Colon (tissue), 2 donors: ENCODE data around the gene RANBP9.

Source experiments
- FAIRE-seq: peaks from 2 replicates; lab custom pipeline; 2012; peaks lifted over from hg19 to GRCh38; lab: Jason Lieb, UNC
- donor health status: control.
- donor health status: control.

The RANBP9 gene

DNA sequence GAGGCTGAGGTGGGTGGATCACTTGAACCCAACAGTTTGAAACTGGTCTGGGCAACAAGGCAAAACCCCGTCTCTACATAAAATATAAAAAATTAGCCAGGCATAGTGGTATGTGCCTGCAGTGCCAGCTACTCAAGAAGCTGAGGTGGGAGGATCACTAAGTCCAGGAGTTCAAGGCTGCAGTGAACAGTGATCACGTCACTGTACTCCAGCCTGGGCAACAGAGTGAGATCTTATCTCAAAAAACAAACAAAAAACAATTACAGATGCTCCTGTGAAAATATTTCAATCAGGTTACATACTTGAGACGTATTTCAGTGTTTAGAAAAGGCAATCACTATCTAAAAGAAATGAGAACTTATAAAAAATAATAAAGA is 33.8 kb downstream of the RANBP9 start:
- FAIRE-seq = no peak

DNA sequence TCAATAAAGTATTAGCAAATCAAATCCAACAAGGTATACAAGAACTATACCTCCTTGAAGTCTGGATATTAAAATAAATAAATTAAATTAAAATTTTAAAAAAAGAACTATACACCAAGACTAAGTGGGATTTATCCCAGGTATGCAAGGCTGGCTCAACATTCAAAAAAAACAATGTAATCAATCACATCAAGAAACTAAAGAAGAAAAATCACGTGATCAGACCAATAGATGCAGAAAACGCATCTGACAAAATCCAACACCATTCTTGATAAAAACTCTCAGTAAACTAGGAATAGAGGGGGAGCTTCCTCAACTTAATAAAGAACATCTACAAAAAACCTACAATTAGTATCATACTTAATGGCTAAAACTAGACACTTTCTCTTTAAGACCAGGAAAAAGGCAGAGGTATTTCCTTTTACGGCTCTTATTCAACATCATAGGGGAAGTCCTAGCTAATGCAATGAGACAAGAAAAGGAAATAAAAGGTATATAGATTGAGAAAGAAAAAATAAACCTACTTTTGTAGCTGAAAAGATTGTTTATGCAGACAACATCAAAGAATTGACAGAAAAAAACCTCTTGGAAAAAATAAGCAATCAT is 35.0 kb downstream of the RANBP9 start:
- FAIRE-seq = no peak

DNA sequence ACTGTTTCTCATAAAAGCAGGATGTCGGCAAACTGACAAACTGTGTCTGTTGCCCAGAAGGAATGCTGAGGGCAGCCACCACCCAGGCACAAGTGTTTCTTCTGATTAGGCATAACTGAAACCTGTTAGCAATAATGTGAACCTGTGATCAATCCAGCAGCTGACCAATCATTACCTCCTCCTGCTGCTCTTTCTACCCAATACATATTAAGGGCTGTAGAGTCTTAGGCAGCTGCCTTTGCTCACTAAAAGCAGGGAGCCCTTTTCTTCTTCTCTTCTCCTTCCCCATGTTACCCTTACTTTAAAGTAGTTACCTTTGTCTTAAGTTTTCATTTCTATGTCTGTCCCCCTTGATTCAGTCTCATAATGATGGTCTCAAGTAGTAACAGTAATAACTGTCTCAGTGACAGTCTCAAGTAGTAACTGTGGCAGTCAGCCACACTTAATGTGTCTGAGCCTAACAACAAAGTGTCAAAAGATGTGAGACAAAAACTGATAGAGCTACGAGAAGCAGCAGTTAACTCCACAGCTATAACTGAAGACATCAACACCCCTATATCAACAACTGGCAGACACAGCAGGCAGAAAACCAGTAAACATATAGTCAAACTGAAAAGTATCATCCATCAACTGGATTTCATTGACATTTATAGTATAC is 37.0 kb downstream of the RANBP9 start:
- FAIRE-seq = no peak

DNA sequence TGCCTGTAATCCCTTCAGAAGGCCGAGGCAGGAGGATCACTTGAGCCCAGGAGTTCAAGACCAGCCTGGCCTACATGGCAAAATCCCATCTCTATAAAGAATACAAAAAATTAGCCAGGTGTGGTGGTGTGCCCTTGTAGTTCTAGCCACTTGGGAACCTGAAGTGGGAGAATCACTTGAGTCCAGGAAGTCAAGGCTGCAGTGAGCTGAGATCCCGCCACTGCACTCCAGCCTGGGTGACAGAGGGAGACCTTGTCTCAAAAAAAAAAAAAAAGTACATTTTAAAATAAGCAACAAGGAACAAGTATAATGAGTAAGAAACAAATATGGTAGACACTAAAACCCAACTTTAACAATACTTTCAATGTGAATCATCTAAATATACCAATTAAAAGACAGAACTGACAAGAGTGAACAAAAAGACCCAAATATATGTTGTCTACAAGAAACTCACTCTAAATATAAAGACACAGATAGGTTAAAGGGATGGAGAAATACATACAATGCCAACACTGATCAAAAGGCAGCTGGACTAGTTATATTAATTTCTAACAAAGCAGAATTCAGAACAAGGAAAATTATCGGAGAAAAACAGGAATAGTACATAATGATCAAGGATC is 37.7 kb downstream of the RANBP9 start:
- FAIRE-seq = no peak

DNA sequence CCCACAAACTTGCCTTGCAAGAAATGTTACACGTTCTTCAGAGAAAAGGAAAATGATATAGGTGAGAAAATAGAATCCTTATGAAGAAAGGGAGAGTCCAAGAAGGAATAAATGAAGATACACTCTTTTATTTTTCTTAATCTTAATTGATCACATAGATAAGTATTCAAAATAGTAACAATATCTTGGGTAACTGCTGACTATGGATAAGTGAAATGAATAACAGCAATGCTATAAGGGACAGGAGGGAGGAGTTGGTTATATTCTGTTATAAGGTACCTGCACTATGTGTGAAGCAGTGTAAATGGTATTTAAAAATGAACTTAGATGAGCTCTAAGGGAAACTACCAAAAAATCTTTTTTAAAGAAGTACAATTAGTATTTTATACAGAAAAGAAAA is 38.3 kb downstream of the RANBP9 start:
- FAIRE-seq = no peak

DNA sequence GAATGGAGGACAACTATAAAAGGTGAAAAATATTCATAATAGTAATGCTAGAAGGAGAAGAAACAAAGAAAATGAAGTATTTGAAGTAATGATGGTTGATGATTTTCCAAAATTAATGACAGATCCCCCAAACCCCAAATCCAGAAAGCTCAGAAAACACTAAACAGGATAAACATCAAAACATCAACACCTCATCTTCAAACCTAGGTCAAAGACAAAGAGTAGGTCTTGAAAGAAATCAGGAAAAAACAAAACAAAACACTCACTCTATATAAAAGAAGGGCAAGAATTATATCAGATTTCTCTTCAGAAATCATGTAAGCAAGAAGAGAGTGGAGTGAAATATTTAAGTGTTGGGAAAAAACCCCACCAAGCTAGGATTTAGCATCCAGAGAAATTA is 38.7 kb downstream of the RANBP9 start:
- FAIRE-seq = no peak

DNA sequence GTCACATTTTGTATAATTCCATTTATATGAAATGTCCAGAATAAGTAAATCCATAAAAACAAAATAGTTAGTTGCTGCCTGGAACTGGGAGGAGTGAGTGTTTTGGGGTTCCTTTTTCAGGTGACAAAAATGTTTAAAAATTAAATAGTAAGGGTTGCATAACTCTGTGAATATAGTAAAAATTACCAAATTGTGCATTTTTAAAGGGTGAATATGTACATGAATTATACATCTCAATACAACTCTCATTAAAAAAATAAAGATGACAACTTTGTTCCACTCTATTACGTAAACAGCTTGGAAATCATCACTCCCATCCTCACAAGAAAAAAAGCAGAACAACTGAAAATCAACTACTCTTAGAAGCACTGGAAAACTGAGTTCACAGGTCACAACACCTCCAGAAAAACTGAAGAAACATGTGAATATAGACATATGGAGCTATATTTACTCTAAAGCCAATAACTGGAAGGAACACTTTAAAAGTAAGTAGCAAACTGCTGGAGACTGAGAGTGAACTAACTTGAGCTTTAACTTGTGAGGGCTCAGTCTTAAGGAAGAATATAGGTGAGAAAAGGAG is 40.0 kb downstream of the RANBP9 start:
- no peak for FAIRE-seq

DNA sequence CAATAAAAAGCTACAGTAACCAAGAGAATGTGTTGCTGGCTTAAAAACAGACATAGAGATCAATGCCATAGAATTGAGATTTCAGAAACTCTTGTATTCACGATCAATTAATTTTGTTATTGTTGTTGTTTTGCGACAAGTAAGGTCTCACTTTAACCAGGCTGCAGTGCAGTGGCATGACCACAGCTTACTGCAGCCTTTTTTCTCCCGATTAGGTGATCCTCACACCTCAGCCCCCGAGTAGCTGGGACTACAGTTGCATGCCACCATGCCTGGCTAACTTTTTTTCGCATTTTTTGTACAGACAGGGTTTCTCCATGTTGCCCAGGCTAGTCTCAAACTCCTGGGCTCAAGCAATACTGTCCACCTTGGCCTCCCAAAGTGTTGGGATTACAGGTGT is 42.2 kb downstream of the RANBP9 start:
- FAIRE-seq = no peak

DNA sequence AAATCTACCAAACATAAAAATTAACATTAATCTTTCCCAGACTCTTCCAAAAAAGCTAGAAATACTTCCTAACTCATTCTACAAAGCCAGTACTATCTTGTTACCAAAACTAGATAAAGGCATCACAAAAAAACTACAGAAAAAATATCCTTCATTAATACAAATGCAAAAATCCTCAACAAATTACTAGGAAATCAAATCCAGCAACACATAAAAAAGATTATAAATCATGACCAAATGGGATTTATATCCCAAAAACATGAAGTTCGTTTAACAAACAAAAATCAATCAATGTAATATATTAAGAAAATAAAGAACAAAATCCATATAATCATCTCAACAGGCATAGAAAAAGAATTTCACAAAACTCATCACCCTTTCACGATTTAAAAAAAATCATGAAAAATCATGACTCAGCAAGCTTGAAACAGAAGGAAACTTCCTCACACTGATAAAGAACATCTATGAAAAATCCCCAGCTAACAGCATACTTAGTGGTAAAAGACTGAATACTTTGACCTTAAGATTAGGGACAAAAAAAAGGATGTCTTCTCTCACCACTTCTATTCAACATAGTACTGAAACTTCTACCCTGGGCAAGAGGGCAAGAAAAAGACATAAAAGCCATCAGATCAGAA is 43.2 kb downstream of the RANBP9 start:
- no peak for FAIRE-seq

DNA sequence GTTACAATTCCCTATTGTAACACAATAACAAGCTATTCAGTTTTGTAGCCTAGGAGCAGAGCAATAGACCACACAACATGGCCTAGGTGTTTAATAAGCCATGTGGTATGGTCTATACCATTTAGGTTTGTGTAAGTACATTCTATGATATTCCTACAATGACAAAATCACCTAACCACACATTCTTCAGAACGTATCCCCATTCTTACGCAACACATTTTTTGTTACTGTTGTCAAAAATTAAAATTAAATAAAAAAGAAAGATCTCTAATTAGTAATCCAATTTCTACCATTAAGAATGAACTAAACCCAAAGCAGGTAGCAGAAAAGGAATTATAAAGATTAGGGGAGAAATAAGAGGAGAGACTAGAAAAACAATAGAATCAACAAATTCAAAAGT is 44.0 kb downstream of the RANBP9 start:
- no peak for FAIRE-seq

DNA sequence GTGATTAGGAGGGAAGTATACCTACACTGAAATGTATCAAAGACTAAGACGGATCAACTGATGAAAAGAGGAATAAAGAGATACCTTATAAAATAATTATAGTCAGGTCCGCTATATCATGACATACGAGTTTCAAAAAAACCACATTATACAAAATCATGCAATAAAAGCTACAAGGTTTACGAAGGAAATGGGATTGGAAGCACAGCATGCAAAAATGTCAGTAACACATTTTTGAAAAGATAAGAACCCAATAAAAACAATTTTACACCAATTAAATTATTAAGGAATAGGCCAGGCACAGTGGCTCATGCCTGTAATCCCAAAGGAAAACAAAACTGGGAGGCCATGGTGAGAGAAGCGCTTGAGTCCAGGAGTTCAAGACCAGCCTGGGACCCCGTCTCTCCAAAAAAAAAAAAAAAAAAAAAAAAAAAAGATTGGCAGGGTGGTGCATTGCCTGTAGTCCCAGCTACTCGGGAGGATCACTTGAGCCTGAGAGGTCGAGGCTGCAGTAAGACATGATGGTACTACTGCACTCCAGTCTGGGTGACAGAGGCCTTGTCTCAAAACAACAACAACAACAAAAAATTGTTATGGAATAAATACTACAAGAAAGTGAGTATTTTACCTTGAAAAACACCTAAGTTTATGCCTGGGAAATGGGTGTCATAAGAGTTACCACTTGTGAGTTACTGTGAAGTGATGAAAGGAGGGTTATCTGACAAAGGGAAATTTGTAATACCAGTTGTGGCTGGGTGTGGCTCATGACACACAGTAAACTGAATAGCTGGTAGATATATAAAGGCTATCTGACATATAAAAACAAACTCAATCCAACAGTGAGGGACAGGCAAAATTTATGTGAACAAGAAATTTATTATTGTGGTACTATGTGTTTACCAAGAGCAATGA is 45.2 kb downstream of the RANBP9 start:
- FAIRE-seq = no peak

DNA sequence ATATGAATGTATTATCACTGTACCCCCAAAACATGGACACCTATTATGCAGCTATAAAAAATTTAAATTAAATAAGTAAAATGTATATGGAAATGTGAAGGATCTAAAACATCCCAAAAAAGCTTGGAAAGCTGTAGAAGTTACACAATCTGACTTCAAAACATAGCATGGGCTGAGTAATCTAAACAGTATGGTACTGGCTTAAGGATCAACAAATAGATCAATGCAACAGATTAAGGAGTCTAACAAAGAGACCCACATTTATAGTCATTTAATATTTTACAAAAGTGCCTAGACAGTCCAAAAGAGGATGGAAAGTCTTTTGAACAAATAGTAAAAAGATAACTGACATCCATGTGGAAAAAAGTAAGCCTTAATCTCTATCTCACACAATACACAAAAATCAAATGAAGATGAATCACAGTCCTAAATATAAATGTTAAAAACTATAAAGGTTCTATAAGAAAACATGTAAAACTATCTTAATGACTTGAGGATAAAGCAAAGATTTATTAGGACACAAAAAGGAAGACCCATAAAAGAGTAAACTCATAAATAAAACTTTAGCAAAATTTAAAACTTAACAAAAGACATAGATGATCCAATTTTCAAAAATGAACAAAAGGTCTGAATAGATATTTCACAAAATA is 46.8 kb downstream of the RANBP9 start:
- FAIRE-seq = no peak

DNA sequence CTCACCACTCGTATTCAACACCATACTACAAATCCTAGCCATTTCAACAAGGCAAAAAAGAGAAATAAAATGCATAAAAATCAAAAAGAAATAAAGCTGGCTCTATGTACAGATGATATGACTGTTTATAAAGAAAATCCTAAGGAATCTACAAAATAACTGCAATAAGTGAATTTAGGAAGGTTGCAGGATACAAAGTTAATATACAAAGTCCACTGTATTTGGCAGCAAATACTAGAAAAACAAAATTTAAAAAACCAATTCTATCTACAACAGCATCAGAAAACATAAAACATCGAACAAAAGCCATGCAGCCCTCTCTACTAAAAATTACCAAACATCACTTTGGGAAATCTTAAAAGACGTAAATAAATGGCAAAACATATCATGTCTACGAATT is 47.6 kb downstream of the RANBP9 start:
- no peak for FAIRE-seq

DNA sequence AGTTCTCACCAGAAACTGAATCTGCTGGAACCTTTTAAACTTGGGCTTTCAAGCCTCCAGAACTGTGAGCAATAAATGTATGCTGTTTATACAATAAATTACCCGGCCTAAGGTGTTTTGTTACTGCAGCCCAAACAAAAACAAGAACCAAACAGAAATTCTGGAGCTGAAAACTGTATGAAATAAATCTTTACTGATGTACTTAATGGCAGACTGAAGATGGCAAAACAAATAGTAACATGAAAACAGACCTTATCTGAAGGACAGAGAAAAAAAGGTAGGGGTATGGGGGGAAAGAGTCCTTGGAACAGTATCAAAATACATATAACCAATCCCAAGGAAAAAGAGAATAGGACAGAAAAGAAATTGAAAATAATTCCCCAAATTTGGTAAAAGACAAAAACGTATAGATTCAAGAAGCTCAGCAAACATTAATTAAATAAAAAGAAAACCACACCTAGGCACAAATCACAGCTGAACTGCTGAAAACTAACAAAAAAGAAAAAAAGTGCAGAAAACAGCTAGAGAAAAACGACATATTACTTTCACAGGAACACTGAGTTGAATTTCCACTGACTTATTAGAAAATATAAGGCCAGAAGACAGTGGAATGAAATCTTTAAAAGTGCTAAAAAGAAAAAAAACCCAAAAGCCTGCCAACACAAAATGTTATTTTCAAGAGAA is 48.8 kb downstream of the RANBP9 start:
- FAIRE-seq = no peak

DNA sequence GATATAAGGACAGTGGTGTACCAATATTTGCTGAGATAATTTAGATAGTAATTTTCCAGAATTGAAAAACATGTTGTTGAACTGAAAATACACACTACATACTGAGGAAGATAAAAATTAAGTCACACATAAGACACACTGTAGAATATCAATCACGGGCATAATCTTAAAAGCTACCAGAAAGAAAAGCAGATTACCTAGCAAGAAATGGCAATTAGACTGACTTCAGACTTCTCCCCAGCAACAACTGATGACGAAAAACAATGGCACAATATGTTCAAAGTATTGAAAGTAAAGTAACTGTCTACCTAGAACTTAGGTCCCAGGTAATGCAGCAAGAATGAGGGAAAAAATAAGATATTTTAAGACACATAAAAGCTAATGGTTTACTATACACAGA is 50.0 kb downstream of the RANBP9 start:
- no peak for FAIRE-seq

DNA sequence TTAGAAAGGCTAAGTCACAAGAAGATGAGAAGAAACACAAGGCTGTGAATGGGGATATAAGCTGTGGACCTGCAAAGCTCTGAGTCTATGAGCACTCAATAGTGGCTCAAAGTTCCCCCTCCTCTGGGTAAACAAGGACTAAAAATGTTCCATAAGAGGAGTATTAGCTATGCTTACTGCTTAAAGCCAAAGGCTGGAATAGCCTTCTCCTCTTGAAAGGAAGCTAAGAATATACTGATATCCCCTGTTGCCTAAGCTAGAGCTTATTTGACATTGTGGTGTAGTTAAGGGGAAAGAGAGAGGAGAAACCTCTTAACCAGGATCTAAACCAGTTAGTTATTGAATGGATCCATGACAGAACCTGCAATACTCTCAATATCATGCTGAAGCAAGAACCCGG is 50.7 kb downstream of the RANBP9 start:
- FAIRE-seq = no peak

DNA sequence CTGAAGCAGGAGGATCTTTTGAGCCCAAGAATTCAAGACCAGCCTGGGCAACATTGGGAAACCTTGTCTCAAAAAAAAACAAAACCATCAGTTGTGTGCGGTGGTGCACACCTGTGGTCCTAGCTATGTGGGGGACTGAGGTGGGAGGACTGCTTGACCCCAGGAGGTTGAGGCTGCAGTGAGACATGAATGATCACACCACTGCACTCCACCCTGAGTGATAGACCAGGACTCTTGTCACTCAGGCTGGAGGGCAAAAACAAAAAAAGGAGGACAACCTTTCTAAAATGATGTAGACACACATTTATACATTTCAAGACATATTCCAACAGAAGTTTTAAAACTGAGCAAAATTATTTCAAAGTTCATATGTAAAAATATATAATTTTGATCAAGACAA is 51.4 kb downstream of the RANBP9 start:
- no peak for FAIRE-seq

DNA sequence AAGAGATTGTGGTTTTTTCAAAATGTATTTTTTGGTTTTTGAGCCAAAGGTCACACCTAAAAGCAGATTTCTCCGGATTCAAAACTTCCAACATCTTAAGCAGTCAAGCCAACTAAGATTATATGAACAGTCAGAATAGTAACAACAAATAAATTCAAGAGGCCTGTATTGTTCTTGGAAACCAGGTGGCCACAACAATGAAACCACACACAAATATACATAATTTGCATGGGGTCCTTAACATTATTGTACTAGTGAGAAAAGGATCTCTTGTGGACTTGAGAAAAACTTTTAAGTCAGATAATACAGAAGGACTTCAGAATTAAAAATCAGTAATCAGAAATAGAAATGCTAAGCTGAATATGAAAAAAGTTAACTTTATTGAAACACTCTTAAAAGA is 55.9 kb downstream of the RANBP9 start:
- no peak for FAIRE-seq

DNA sequence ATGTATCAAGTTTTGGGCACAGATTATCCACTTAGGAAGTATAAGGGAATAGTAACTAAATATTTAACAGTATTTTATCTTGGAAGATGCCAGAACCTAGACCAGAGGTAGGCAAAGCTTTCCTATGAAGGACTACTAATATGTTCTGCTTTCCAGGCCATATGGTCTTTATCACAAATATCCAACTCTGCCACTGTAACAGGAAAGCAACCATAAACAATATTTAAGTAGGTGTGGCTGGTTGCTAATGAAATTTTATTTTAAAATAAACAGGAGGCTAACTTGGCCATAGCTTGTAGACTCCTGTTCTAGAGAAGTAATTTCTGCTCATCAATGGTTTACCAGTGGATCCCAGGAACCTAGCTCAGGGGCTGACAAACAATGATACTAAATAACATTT is 57.1 kb downstream of the RANBP9 start:
- FAIRE-seq = no peak

DNA sequence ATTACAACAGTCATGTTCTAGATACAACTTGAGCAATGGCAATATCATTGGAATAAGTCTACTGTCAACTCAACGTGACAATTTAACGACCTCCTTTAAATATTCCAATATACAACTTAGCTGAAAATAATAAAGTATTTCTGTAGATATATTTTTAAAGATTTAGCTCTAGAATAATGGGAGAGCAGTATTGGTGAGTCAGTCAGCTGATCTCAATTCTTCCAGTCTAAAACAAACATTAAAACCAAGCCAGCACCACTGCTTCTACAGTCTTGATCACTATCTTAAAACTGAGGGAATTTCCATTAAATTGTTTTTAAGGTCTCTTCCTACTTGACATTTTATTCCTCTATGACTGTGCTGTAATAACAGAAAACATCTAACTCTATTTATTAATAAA is 58.3 kb downstream of the RANBP9 start:
- no peak for FAIRE-seq

DNA sequence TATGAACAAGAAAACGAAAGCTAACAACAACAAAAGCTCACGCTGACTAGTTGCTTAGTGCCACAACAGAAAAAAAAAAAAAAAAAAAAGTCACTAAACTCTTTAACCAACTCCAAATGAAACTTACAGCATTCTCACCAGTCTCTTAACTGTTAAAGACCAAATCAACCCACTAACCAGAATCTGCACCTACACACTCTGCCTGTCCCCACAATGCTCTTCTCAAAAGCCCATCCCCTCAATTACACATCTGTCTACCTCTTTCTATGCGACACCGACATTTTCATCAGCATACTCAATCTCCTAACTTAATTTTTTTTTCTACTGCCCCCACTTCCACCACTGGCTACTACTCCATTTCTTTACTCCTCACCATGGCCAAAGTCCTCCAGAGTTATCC is 62.2 kb downstream of the RANBP9 start:
- no peak for FAIRE-seq
